HG02588 (cell line): Measurements from ENCODE around the gene ESYT2.

Source experiments
- ATAC-seq: cut with Tn5 transposase; IDR thresholded peaks from one replicate; pipeline ENCODE4 v1.9.1; 2021; ENCODE audit warnings: mild to moderate bottlenecking, moderate library complexity; ENCODE audit not compliant: unreplicated experiment

Gene ESYT2

GRCh38 chr7:158804335-158804734 lies 25.0 kb downstream of the ESYT2 start:
- ATAC-seq = no peak

GRCh38 chr7:158803367-158803969 lies 25.8 kb downstream of the ESYT2 start:
- ATAC-seq = no peak

- ATAC-seq = no peak
Observed at GRCh38 chr7:158802535-158803366, 26.6 kb downstream of the ESYT2 start.

- no peak for ATAC-seq
Observed at GRCh38 chr7:158798741-158799140, 30.6 kb downstream of the ESYT2 start.

GRCh38 chr7:158796667-158797066 lies 32.6 kb downstream of the ESYT2 start:
- ATAC-seq = no peak

- no peak for ATAC-seq
Observed at GRCh38 chr7:158795272-158795671, 34.0 kb downstream of the ESYT2 start.

GRCh38 chr7:158791107-158791506 lies 38.2 kb downstream of the ESYT2 start:
- no peak for ATAC-seq

- no peak for ATAC-seq
Observed at GRCh38 chr7:158789842-158790241, 39.5 kb downstream of the ESYT2 start.

GRCh38 chr7:158786898-158787297 lies 42.4 kb downstream of the ESYT2 start:
- ATAC-seq = no peak

- ATAC-seq = no peak
Observed at GRCh38 chr7:158784270-158784669, 45.0 kb downstream of the ESYT2 start.

GRCh38 chr7:158783595-158783994 lies 45.7 kb downstream of the ESYT2 start:
- no peak for ATAC-seq

GRCh38 chr7:158782761-158783401 lies 46.4 kb downstream of the ESYT2 start:
- no peak for ATAC-seq

- no peak for ATAC-seq
Observed at GRCh38 chr7:158781974-158782664, 47.2 kb downstream of the ESYT2 start.

- ATAC-seq = no peak
Observed at GRCh38 chr7:158781217-158781973, 47.9 kb downstream of the ESYT2 start.

GRCh38 chr7:158779061-158780000 lies 50.0 kb downstream of the ESYT2 start:
- ATAC-seq = no peak

- ATAC-seq = no peak
Observed at GRCh38 chr7:158778471-158778870, 50.8 kb downstream of the ESYT2 start.

- no peak for ATAC-seq
Observed at GRCh38 chr7:158777793-158778192, 51.5 kb downstream of the ESYT2 start.

- no peak for ATAC-seq
Observed at GRCh38 chr7:158776474-158776873, 52.8 kb downstream of the ESYT2 start.

GRCh38 chr7:158774952-158775351 lies 54.4 kb downstream of the ESYT2 start:
- no peak for ATAC-seq

GRCh38 chr7:158772916-158773315 lies 56.4 kb downstream of the ESYT2 start:
- no peak for ATAC-seq
